ENCODE measurements around the gene ZFP36L2. TPM values are rescaled to one million over a fixed set of nuclear protein-coding genes. Genes with fewer than 3 reads are reported as not detected.

Gene ZFP36L2
- total and polyA plus RNA-seq, 9 of the 15 experiments (the other 6 are each of a cell fraction or from before 2014, with no cell fraction given): 4.1 to 60.6 (median 20.3) TPM

DNA sequence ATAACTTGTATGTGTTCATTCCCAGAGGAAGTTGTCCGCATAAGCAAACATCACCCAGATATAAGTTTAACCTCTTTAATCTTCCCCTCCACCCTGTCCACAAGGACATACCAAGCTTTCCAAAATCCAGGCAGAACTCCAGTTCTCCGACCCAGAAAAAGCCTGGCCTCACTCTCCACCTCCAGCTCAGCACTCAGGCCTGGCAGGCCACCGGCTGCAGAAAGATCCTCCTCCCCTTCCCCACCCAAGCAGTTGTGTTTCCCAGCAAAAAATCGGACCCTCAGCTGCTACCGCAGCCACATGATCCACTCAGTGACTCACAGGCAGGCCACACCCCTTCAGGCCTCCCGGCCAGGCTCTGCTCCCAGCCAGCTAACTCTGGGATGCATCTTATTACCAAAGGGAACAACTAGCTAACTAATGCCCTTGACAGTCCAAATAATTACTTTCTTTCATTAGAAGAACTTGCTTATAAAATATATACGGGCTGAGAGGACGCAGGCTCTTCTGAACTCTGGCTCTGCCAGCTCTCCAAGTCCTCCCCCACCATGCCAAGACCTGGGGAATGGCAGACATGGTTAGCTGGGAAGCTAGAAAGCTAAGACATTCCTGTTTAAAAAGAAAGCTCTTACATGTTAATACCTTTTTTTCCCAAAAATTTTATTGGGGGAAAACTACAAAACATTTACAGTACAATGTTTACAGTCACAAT, 4.5 kb downstream of the ZFP36L2 start (continued):
- TF ChIP-seq, protein P1, sequence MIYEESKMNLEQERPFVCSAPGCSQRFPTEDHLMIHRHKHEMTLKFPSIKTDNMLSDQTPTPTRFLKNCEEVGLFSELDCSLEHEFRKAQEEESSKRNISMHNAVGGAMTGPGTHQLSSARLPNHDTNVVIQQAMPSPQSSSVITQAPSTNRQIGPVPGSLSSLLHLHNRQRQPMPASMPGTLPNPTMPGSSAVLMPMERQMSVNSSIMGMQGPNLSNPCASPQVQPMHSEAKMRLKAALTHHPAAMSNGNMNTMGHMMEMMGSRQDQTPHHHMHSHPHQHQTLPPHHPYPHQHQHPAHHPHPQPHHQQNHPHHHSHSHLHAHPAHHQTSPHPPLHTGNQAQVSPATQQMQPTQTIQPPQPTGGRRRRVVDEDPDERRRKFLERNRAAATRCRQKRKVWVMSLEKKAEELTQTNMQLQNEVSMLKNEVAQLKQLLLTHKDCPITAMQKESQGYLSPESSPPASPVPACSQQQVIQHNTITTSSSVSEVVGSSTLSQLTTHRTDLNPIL (CRISPR knock-in tag; IDR thresholded peaks at IDR 0.05): no peak
- TF ChIP-seq ELF1 (tag; IDR thresholded peaks at IDR 0.05) (no peak), ZBTB7A (IDR thresholded peaks at IDR 0.05; ENCODE audit: borderline replicate concordance, control insufficient read depth, low read depth, low read length) (peak; percentile 75; the same call in 1 of the 2 replicates), ZFP30 (CRISPR knock-in tag; IDR thresholded peaks at IDR 0.05; ENCODE audit: borderline replicate concordance) (no peak), HSF4 (CRISPR knock-in tag; IDR thresholded peaks at IDR 0.05; ENCODE audit: borderline replicate concordance) (no peak), DPF2 (IDR thresholded peaks at IDR 0.05) (peak; percentile 73), ZNF263 (CRISPR knock-in tag; IDR thresholded peaks at IDR 0.05; ENCODE audit: borderline replicate concordance) (peak; percentile 29; the same call in 1 of the 2 replicates), TAF9B (IDR thresholded peaks at IDR 0.05; ENCODE audit: partially characterized antibody) (no peak), RBM39 (optimal IDR thresholded peaks at IDR 0.05; ENCODE audit: low read depth, low read length) (peak; percentile 37), HMG20A (CRISPR knock-in tag; conservative IDR thresholded peaks at IDR 0.05) (no peak), SRSF9 (IDR thresholded peaks at IDR 0.05; ENCODE audit: borderline replicate concordance, low read depth, low read length) (no peak), EGR1 (conservative IDR thresholded peaks at IDR 0.05) (no peak), ZNF561 (CRISPR knock-in tag; conservative IDR thresholded peaks at IDR 0.05) (no peak)
- TF ChIP-seq, protein P2, sequence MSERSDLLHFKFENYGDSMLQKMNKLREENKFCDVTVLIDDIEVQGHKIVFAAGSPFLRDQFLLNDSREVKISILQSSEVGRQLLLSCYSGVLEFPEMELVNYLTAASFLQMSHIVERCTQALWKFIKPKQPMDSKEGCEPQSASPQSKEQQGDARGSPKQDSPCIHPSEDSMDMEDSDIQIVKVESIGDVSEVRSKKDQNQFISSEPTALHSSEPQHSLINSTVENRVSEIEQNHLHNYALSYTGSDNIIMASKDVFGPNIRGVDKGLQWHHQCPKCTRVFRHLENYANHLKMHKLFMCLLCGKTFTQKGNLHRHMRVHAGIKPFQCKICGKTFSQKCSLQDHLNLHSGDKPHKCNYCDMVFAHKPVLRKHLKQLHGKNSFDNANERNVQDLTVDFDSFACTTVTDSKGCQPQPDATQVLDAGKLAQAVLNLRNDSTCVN (CRISPR knock-in tag; IDR thresholded peaks at IDR 0.05): 0 out of 2 replicates have a peak, but pooled peaks have one; percentile 7
- TF ChIP-seq, protein P3, sequence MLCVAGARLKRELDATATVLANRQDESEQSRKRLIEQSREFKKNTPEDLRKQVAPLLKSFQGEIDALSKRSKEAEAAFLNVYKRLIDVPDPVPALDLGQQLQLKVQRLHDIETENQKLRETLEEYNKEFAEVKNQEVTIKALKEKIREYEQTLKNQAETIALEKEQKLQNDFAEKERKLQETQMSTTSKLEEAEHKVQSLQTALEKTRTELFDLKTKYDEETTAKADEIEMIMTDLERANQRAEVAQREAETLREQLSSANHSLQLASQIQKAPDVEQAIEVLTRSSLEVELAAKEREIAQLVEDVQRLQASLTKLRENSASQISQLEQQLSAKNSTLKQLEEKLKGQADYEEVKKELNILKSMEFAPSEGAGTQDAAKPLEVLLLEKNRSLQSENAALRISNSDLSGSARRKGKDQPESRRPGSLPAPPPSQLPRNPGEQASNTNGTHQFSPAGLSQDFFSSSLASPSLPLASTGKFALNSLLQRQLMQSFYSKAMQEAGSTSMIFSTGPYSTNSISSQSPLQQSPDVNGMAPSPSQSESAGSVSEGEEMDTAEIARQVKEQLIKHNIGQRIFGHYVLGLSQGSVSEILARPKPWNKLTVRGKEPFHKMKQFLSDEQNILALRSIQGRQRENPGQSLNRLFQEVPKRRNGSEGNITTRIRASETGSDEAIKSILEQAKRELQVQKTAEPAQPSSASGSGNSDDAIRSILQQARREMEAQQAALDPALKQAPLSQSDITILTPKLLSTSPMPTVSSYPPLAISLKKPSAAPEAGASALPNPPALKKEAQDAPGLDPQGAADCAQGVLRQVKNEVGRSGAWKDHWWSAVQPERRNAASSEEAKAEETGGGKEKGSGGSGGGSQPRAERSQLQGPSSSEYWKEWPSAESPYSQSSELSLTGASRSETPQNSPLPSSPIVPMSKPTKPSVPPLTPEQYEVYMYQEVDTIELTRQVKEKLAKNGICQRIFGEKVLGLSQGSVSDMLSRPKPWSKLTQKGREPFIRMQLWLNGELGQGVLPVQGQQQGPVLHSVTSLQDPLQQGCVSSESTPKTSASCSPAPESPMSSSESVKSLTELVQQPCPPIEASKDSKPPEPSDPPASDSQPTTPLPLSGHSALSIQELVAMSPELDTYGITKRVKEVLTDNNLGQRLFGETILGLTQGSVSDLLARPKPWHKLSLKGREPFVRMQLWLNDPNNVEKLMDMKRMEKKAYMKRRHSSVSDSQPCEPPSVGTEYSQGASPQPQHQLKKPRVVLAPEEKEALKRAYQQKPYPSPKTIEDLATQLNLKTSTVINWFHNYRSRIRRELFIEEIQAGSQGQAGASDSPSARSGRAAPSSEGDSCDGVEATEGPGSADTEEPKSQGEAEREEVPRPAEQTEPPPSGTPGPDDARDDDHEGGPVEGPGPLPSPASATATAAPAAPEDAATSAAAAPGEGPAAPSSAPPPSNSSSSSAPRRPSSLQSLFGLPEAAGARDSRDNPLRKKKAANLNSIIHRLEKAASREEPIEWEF (CRISPR knock-in tag; IDR thresholded peaks at IDR 0.05): no peak
- TF ChIP-seq, protein P4, sequence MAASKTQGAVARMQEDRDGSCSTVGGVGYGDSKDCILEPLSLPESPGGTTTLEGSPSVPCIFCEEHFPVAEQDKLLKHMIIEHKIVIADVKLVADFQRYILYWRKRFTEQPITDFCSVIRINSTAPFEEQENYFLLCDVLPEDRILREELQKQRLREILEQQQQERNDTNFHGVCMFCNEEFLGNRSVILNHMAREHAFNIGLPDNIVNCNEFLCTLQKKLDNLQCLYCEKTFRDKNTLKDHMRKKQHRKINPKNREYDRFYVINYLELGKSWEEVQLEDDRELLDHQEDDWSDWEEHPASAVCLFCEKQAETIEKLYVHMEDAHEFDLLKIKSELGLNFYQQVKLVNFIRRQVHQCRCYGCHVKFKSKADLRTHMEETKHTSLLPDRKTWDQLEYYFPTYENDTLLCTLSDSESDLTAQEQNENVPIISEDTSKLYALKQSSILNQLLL (CRISPR knock-in tag; IDR thresholded peaks at IDR 0.05; ENCODE audit: borderline replicate concordance): no peak
- TF ChIP-seq, protein P5, sequence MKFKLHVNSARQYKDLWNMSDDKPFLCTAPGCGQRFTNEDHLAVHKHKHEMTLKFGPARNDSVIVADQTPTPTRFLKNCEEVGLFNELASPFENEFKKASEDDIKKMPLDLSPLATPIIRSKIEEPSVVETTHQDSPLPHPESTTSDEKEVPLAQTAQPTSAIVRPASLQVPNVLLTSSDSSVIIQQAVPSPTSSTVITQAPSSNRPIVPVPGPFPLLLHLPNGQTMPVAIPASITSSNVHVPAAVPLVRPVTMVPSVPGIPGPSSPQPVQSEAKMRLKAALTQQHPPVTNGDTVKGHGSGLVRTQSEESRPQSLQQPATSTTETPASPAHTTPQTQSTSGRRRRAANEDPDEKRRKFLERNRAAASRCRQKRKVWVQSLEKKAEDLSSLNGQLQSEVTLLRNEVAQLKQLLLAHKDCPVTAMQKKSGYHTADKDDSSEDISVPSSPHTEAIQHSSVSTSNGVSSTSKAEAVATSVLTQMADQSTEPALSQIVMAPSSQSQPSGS (CRISPR knock-in tag; IDR thresholded peaks at IDR 0.05): no peak

All from K562 (cell line).